ENCODE measurements around the gene CCDC12.

The CCDC12 gene

GRCh38 chr3:47013231-47013630 is 36.7 kb upstream of the CCDC12 start:
- ChIA-PET CTCF (interaction anchor here (0.5 to 0.6 kb wide), 2 partner anchors 13 to 221 kb away, joined by 3 read pairs; no protein-coding TSS in a partner anchor), POLR2A (no interaction called here)
- TF ChIP-seq SP1 (IDR thresholded peaks at IDR 0.05) (no peak), CTBP1 (IDR thresholded peaks at IDR 0.05; ENCODE audit: borderline replicate concordance) (no peak)
- DNase-seq (ENCODE audit: extremely low spot score), result no peak

DNA sequence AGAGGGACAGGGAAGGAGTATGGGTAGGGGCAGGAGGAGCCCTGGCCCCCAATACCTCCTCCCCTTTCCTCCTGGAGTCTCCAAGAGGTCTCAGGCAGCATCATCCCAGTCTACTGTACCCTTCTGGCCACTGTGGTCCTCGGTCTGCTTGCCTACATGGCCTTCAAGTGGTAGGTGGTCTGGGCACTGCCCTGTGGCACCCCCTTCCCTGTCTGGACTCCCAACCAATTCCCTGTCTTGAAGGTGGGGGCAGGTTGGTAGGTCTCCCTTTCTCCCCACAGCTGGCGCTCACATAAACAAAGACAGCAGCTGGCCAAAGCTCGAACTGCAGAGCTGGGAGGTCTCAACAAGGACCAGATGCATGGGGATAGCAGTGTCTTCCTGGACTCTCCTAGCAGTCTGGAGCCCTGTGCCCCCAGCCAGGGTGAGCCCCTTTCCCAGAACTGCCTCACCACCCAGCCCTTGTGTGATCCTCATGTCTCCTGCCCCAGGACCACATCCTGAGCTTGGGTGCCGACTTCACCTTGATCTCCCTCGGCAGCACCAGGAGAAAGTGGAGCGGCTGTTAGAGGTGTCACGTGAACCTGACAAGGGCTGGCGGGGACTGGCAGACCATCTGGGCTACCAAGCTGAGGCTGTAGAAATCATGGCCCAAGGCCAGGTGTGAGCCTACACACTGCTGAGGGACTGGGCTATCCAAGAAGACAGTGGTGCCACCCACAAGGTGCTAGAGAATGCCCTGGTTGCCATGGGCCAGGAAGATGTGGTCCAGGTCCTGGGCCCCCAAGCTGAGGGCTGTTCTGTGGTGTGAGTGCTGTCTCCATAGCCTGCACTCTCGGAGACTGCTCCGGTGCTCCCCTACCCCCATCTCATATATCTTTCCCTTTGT is 36.0 kb upstream of the CCDC12 start:
- ChIA-PET POLR2A (no interaction called here), CTCF (interaction anchor here (0.5 to 0.6 kb wide), 2 partner anchors 13 to 220 kb away, joined by 3 read pairs; no protein-coding TSS in a partner anchor)
- no peak for DNase-seq (ENCODE audit: extremely low spot score)
- TF ChIP-seq SP1 (IDR thresholded peaks at IDR 0.05) (no peak), FOXK2 (IDR thresholded peaks at IDR 0.05) (no peak), ELF4 (IDR thresholded peaks at IDR 0.05) (no peak), CTBP1 (IDR thresholded peaks at IDR 0.05; ENCODE audit: borderline replicate concordance) (no peak), BHLHE40 (IDR thresholded peaks at IDR 0.05; ENCODE audit: borderline replicate concordance) (no peak), NFRKB (IDR thresholded peaks at IDR 0.05) (no peak)
- TF ChIP-seq, protein P1, sequence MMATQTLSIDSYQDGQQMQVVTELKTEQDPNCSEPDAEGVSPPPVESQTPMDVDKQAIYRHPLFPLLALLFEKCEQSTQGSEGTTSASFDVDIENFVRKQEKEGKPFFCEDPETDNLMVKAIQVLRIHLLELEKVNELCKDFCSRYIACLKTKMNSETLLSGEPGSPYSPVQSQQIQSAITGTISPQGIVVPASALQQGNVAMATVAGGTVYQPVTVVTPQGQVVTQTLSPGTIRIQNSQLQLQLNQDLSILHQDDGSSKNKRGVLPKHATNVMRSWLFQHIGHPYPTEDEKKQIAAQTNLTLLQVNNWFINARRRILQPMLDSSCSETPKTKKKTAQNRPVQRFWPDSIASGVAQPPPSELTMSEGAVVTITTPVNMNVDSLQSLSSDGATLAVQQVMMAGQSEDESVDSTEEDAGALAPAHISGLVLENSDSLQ (IDR thresholded peaks at IDR 0.05), result no peak

- DNase-seq (ENCODE audit: extremely low spot score), result no peak
- no peak for TF ChIP-seq CTBP1 (IDR thresholded peaks at IDR 0.05; ENCODE audit: borderline replicate concordance)
- no peak for TF ChIP-seq FOXA1 (IDR thresholded peaks at IDR 0.05)
- no peak for TF ChIP-seq SP1 (IDR thresholded peaks at IDR 0.05)
- no peak for TF ChIP-seq HDGF (IDR thresholded peaks at IDR 0.05; ENCODE audit: borderline replicate concordance)
- no peak for TF ChIP-seq NFRKB (IDR thresholded peaks at IDR 0.05)
- no peak for TF ChIP-seq L3MBTL2 (conservative IDR thresholded peaks at IDR 0.05)
- TF ChIP-seq, protein P1 (IDR thresholded peaks at IDR 0.05), result no peak
- TF ChIP-seq ELF4 (IDR thresholded peaks at IDR 0.05), result no peak
- TF ChIP-seq LEF1 (IDR thresholded peaks at IDR 0.05; ENCODE audit: borderline replicate concordance), result no peak
- no peak for TF ChIP-seq ZNF384 (IDR thresholded peaks at IDR 0.05)
- POLR2A ChIA-PET, result interaction anchor here (3.0 kb wide), 1 partner anchor 32 kb away, joined by 14 read pairs; the partner anchor contains the start of gene NBEAL2
- CTCF ChIA-PET, result interaction anchor here (0.6 to 0.9 kb wide), 3 partner anchors 12 to 346 kb away, joined by 3 to 4 read pairs (median 3); no protein-coding TSS in a partner anchor
Measured at GRCh38 chr3:47011371-47011770, 34.8 kb upstream of the CCDC12 start.

DNA sequence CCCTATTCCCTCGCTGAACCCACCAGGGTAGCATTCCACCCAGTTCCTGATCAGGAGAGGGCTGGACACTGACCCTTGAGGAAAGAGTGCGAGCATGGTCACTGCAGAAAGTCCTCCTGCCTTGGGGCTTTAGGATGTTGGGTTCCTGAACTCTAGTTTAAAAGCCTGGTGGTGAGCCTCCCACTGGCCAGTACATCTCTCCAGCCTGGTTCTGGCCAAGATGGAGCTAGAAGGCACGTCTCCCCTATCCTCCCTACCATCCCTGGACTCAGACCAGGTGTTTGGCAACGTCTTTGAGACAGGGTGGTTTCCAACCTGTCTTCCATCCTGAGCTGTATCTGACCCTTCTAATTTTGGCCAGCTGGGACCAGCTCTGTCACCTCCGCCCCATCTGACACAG is 34.4 kb upstream of the CCDC12 start:
- no peak for TF ChIP-seq BHLHE40 (IDR thresholded peaks at IDR 0.05; ENCODE audit: borderline replicate concordance)
- TF ChIP-seq FOXM1 (IDR thresholded peaks at IDR 0.05; ENCODE audit: borderline replicate concordance), result no peak
- TF ChIP-seq, protein P1 (IDR thresholded peaks at IDR 0.05), result no peak
- no peak for TF ChIP-seq NFRKB (IDR thresholded peaks at IDR 0.05)
- TF ChIP-seq L3MBTL2 (conservative IDR thresholded peaks at IDR 0.05), result no peak
- no peak for TF ChIP-seq SP1 (IDR thresholded peaks at IDR 0.05)
- no peak for TF ChIP-seq TARDBP (IDR thresholded peaks at IDR 0.05)
- TF ChIP-seq ZNF384 (IDR thresholded peaks at IDR 0.05), result no peak
- no peak for TF ChIP-seq HDGF (IDR thresholded peaks at IDR 0.05; ENCODE audit: borderline replicate concordance)
- TF ChIP-seq FOXA1 (IDR thresholded peaks at IDR 0.05), result no peak
- no peak for TF ChIP-seq ELF4 (IDR thresholded peaks at IDR 0.05)
- TF ChIP-seq LEF1 (IDR thresholded peaks at IDR 0.05; ENCODE audit: borderline replicate concordance), result no peak
- no peak for TF ChIP-seq ARNT (IDR thresholded peaks at IDR 0.05)
- no peak for DNase-seq (ENCODE audit: extremely low spot score)
- CTCF ChIA-PET, result interaction anchor here (0.6 to 0.9 kb wide), 3 partner anchors 12 to 346 kb away, joined by 3 to 4 read pairs (median 3); no protein-coding TSS in a partner anchor
- POLR2A ChIA-PET, result interaction anchor here (3.0 kb wide), 1 partner anchor 32 kb away, joined by 14 read pairs; the partner anchor contains the start of gene NBEAL2

- no peak for DNase-seq (ENCODE audit: extremely low spot score)
- TF ChIP-seq FOXA1 (IDR thresholded peaks at IDR 0.05), result no peak
- no peak for TF ChIP-seq FOXM1 (IDR thresholded peaks at IDR 0.05; ENCODE audit: borderline replicate concordance)
- no peak for TF ChIP-seq SP1 (IDR thresholded peaks at IDR 0.05)
- TF ChIP-seq L3MBTL2 (conservative IDR thresholded peaks at IDR 0.05), result no peak
- no peak for TF ChIP-seq SUZ12 (IDR thresholded peaks at IDR 0.05)
- no peak for TF ChIP-seq ARNT (IDR thresholded peaks at IDR 0.05)
- TF ChIP-seq ELF4 (IDR thresholded peaks at IDR 0.05), result no peak
- TF ChIP-seq TARDBP (IDR thresholded peaks at IDR 0.05), result no peak
- no peak for TF ChIP-seq NFRKB (IDR thresholded peaks at IDR 0.05)
- no peak for TF ChIP-seq HDGF (IDR thresholded peaks at IDR 0.05; ENCODE audit: borderline replicate concordance)
- TF ChIP-seq, protein P1 (IDR thresholded peaks at IDR 0.05), result no peak
- TF ChIP-seq BHLHE40 (IDR thresholded peaks at IDR 0.05; ENCODE audit: borderline replicate concordance), result no peak
- no peak for TF ChIP-seq LEF1 (IDR thresholded peaks at IDR 0.05; ENCODE audit: borderline replicate concordance)
- TF ChIP-seq CTBP1 (IDR thresholded peaks at IDR 0.05; ENCODE audit: borderline replicate concordance), result no peak
- no peak for TF ChIP-seq ZNF384 (IDR thresholded peaks at IDR 0.05)
- no peak for TF ChIP-seq FOXK2 (IDR thresholded peaks at IDR 0.05)
- POLR2A ChIA-PET, result interaction anchor here (1.3 to 3.0 kb wide), 5 partner anchors 8 to 79 kb away, joined by 3 to 14 read pairs (median 4); partner anchors contain the start of gene NBEAL2
- CTCF ChIA-PET, result interaction anchor here (0.5 to 1.3 kb wide), 2 partner anchors 86 to 314 kb away, joined by 4 to 6 read pairs; no protein-coding TSS in a partner anchor
Measured at GRCh38 chr3:47010111-47010712, 33.7 kb upstream of the CCDC12 start.
